HG03442 (cell line): ENCODE results near the gene ATP2A3.
"Not testable (repeated sequence)": the region's sequence is repeated elsewhere in the genome, so short reads cannot be mapped to it uniquely, and the experiment has no call there.

Experiments
- ATAC-seq: cut with Tn5 transposase; IDR thresholded peaks from one replicate; pipeline ENCODE4 v1.9.1; 2021; ENCODE audit warnings: mild to moderate bottlenecking, moderate library complexity; ENCODE audit not compliant: unreplicated experiment

The ATP2A3 gene

DNA sequence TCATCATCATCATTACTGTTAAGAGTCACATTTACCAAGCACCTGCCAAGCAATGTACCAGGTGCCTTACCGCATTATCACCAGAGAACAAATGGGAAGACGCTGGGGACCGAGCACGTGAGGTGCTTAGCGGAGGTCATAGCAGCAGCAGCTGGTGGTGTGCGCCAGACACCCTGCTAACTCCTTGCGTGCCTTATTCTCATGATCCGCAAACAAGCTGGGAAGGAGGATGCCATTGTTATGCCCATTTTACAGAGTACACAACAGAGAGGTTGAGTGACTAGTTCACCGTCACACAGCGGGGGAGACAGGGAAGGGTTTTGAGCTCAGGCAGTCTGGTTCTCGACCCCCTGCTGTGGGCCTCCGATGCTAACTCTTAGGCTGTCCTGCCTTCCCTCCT is 7.3 kb downstream of the ATP2A3 start:
- no peak for ATAC-seq

- ATAC-seq = no peak
These were observed 7.8 kb downstream of the ATP2A3 start for GRCh38 chr17:3956327-3956957.

DNA sequence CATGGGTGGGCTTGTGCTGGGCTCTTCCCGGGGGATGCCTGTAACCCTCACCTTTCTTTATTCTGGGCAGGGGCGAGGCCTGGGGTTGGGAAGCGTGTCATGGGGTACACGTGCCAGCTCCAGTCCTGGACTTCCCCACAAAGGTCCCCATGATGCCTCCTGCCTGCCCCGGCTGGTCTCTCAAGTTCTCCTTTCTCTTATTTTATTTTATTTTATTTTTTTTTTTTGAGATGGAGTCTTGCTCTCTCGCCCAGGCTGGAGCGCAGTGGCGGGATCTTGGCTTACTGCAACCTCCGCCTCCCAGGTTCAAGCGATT is 8.6 kb downstream of the ATP2A3 start:
- no peak for ATAC-seq

DNA sequence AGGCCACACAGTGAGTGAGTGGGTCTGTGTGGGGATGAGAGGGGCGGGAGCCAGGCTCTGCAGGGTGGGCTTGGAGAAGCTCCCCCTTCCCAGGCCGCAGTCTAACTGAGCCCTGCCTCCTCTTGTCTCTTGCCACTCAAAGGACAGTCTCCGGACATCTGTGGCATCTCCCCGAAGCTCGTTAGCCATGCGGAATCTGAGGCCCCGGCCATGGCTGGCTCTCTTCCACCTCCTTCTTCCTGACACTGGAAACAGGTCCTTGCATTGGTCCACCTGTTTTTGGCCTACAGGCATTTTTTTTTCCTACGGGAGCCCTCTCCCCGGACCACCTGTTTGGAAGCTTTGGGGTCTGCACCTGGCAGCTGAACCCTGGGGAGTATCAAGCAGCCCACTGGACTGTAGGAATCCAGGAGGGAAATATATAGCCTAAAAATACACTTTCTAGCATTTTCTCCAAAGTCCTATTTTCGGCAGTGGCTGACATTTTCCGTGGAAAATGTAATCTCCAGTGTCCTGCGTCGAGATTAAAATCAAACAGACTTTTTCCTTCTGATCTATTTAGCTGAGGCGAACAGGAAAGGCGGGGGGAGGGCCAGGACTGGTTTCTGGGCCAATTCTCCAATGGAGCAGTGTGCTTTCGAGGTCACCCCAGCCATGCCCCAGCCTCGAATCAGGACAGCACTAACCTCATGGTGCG is 9.1 kb downstream of the ATP2A3 start:
- ATAC-seq = no peak

DNA sequence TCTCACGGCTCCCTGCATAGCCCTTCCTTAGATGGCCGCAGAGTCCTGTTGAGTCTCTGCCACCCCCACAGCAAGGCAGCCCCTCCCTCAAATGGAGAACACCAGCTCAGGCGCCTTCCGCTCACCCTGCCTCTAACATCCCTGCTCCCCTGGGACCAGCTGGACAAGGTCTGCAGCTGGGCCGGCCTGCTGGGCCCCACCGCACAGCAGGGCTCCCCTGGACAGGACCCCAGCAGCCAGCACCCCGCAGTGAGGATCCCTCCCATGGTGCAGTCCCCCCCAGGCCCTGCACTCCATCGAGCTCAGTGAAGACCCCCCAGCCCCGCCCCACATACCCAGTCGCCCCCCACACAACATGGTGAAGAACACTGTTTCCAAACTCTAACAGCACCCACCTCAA is 10.2 kb downstream of the ATP2A3 start:
- no peak for ATAC-seq

- ATAC-seq = no peak
These were observed 10.7 kb downstream of the ATP2A3 start for GRCh38 chr17:3953542-3953941.

DNA sequence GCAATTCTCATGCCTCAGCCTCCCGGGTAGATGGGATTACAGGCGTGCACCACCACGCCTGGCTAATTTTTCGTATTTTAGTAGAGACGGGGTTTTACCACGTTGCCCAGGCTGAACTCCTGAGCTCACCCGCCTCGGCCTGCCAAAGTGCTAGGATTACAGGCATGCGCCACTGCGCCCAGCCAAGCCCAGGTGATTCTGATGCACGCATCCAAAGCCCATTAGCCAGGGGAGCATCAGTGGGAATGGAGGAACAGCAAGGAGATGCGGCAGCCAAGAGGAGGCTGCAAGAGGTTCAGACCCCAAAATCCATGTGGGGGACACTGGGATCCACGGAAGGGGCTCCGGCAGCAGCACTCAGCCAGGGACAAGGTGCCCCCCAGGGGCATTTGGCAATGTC is 12.1 kb downstream of the ATP2A3 start:
- no peak for ATAC-seq

DNA sequence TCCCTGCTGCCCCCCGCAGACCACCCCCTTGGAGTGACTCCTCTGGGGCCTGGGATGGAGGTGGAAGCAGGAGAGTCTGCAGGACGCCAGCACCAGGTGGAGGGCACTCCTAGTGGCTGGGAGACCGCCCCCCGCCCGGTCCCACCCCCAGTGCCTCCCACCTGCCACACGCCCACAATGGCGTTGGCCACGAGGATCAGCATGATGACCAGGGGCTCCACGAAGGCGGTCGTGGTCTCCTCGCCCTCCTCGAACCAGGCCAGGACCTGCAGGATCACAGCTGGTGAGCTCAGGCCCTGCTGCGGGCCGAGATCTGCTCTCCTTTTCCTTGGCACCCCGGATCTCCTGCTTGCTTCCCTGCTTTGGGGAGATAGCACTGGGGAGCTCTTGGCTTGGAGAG is 12.8 kb downstream of the ATP2A3 start:
- ATAC-seq = no peak

DNA sequence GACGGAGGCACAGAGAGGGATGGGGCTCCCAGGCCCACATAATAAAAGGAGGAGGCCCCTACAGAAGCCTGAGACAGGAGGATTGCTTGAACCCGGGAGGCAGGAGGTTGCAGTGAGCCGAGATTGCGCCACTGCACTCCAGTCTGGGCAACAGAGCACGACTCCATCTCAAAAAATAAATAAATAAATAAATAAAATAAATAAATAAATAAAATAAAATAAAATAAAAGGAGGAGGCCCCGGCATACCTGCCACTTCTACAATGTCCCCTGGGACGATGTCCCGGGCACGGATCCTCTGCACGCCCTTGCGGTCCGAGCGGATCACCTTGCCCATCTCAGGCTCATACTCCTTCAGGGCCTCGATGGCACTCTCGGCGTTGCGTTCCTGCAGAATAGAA is 13.2 kb downstream of the ATP2A3 start:
- ATAC-seq = no peak

DNA sequence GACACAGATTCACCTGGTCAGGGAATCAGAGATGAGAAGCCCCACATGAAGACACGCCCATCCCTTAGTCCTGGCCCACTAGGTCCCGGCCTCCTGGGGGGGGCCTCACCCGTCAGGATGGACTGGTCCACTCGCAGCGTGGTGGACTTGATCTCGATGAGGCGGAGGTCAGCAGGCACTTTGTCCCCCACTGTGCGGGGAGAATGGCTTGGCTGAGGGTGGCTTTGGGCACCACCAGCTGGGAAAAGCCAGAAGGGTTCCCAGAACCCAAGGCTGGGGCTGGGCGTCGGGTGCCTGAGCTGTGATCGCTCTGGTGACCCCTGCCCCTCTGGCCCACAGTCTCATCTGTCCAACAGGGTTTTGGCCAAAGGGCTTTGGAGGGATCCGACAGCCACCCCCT is 13.7 kb downstream of the ATP2A3 start:
- ATAC-seq = no peak

GRCh38 chr17:3949418-3949817 is 14.8 kb downstream of the ATP2A3 start:
- ATAC-seq = no peak

DNA sequence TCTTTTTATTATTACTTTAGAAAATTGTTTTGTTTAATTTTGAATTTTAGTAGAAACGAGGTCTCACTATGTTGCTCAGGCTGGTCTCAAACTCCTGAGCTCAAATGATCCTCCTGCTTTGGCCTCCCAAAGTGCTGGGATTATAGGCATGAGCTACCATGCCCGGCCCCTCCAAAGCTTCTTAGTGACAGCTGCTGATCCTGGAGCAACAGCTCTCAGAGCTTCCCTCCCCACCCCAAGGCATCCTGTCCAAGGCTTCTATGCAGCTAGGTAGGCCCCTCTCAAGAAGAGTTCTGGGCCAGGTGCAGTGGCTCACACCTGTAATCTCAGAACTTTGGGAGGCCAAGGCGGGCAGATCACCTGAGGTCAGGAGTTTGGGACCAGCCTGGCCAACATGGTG is 15.7 kb downstream of the ATP2A3 start:
- not testable (repeated sequence) for ATAC-seq

DNA sequence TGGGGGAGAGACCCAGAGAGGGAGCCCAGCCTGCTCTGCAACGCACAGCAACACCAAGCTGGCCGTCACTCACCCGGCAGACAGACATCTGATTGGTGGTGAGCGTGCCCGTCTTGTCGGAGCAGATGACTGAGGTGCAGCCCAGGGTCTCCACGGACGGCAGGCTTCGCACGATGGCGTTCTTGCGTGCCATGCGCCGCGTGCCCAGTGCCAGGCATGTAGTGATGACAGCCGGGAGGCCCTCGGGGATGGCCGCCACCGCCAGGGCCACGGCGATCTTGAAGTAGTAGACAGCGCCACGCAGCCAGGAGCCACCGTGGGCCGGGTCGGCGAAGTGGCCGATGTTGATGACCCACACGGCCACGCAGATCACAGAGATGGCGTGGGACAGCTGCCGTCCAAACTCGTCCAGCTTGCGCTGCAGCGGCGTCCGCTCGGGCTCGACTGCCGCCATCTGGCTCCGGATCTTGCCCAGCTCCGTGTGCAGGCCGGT is 16.9 kb downstream of the ATP2A3 start:
- ATAC-seq = no peak

DNA sequence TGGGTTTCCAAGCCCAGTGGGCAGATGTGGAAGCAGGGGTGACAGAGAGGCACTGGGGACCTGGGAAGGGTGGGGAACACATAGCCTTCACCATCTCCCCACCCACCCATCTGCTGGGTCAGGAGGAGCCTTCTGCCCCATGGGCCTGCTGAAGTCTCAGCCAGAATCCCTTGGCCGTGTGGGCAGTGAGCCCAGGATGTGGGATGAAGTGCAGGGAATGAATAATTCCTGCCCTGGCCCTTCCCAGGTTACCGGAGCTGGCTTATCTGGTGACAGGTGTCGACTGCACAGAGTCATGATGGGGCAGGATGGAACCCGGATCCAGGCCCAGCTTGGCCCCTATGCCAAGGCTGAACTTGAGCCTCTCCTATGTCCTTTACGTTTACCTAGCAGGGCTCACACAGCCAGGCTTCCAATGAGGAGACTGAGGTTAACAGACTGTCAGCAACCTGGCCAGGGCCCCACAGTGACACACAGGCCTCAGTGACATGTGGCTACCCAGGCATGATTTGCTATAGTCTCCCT is 17.5 kb downstream of the ATP2A3 start:
- no peak for ATAC-seq

DNA sequence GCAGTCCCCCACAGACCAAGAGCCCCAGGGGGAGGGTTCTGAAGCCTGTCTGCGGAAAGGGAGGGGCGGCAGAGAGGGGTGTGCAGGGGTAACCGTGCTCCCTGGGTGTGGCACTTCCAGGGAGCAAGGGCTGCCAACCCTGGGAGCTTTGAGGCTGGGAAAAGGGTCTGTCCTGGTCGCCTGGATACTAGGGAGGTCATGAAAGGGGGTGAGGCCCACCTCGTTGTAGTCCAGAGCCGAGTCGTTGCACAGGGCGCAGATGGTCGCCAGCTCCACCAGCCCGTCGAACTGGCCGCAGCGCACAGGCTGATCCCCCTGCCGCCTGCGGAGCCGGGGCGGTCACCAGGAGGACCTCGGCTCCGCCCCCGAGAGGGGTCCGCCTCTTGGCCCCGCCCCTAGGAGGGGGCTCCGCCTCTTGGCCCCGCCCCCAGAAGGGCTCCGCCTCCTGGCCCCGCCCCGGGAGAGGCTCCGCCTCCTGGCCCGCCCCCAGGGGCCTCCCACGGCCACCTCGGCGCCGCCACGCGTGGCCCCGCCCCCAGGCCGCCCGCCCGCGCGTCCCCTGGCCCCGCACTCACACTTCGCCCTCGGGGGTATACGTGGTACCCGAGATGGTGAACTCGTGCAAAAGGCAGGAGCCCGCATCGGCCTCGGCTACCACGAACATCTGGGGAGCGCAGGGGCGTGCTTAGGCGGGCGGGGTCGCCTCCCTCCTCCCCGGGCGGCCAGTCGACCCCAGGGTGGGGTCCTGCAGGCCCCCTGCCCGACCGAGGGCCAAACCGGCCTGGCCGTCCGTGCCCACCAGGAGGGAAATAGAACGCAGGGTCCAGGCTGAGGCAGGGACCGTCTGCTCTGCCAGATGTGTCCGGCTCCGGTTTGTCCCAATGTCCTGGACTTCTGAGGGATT is 19.5 kb downstream of the ATP2A3 start:
- no peak for ATAC-seq

DNA sequence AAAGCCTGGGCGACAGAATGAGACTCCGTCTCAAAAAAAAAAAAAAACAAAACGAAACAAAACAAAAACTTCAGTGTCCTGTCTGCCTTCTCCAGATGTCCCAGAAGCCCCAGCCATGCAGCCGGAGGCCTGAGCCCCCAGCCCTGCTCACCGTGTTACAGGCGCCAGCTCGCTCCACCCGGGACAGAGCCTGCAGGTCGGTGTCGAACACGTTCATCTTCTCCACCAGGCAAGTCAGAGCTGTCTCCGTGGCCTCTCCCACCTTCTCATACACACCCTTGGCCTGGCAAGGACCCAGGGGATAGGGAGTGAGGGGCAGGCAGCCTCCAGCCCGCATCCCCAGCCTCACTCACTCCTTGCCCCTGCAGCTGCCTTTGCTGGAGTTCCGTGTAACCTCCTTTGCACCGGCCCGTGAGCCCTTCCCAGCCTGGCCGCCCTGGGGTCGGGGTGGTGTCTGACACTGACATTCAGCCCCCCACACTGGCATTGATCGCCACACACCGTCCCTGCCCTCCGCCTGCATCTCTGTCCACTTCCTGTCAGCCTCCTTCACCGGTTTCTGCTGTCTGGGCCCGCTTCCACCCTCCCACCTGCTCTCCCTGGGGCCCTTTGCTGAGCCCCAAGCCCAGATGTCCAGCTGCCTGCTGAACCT is 20.9 kb downstream of the ATP2A3 start:
- ATAC-seq = no peak

- no peak for ATAC-seq
These were observed 23.1 kb downstream of the ATP2A3 start for GRCh38 chr17:3940965-3941698.

DNA sequence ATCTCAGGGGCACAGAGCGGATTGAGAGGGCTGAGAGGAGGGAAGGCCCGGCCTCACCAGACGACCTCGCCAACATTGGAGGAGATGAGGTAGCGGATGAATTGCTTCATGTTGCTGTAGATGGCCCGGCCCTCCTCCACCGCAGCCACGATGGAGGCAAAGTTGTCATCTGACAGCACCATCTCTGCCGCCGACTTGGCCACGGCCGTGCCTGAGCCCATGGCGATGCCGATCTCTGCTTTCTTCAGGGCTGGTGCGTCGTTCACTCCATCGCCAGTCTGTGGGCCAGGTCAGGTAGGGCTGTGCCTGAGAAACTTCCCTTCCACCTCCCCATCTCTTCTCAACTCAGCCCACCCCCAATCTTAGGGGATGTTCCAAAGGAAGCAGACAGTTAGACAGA is 26.9 kb downstream of the ATP2A3 start:
- no peak for ATAC-seq

- ATAC-seq = no peak
These were observed 28.3 kb downstream of the ATP2A3 start for GRCh38 chr17:3935825-3936355.

GRCh38 chr17:3935140-3935542 is 29.1 kb downstream of the ATP2A3 start:
- ATAC-seq = no peak
